Measurements from ENCODE around the gene LSAMP. TPM values are rescaled to one million over a fixed set of nuclear protein-coding genes. Genes with fewer than 3 reads are reported as not detected.

The LSAMP gene
- total and polyA plus RNA-seq, 2 experiments from 2014 or later: 2.0 to 2.9 TPM

DNA sequence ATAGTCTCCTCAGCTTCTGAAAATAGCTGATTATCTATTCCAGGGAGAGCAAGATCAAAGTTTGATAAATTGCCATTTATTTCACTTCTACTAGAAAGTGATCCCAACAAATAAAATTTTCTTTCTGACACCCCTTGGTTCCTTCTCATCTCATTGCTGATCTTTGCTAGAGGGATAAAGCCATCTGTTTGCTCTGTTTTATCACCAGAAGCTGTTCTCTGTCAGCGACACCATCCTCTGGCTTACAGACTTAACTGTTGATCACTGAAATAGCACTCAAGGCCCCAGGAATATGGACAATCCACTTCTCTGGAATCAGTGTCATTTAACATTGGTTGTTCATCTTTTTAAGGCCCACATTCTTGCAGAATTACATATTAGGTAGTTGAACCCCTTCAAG, 219.0 kb downstream of the LSAMP start (continued):
- TF ChIP-seq, protein P1, sequence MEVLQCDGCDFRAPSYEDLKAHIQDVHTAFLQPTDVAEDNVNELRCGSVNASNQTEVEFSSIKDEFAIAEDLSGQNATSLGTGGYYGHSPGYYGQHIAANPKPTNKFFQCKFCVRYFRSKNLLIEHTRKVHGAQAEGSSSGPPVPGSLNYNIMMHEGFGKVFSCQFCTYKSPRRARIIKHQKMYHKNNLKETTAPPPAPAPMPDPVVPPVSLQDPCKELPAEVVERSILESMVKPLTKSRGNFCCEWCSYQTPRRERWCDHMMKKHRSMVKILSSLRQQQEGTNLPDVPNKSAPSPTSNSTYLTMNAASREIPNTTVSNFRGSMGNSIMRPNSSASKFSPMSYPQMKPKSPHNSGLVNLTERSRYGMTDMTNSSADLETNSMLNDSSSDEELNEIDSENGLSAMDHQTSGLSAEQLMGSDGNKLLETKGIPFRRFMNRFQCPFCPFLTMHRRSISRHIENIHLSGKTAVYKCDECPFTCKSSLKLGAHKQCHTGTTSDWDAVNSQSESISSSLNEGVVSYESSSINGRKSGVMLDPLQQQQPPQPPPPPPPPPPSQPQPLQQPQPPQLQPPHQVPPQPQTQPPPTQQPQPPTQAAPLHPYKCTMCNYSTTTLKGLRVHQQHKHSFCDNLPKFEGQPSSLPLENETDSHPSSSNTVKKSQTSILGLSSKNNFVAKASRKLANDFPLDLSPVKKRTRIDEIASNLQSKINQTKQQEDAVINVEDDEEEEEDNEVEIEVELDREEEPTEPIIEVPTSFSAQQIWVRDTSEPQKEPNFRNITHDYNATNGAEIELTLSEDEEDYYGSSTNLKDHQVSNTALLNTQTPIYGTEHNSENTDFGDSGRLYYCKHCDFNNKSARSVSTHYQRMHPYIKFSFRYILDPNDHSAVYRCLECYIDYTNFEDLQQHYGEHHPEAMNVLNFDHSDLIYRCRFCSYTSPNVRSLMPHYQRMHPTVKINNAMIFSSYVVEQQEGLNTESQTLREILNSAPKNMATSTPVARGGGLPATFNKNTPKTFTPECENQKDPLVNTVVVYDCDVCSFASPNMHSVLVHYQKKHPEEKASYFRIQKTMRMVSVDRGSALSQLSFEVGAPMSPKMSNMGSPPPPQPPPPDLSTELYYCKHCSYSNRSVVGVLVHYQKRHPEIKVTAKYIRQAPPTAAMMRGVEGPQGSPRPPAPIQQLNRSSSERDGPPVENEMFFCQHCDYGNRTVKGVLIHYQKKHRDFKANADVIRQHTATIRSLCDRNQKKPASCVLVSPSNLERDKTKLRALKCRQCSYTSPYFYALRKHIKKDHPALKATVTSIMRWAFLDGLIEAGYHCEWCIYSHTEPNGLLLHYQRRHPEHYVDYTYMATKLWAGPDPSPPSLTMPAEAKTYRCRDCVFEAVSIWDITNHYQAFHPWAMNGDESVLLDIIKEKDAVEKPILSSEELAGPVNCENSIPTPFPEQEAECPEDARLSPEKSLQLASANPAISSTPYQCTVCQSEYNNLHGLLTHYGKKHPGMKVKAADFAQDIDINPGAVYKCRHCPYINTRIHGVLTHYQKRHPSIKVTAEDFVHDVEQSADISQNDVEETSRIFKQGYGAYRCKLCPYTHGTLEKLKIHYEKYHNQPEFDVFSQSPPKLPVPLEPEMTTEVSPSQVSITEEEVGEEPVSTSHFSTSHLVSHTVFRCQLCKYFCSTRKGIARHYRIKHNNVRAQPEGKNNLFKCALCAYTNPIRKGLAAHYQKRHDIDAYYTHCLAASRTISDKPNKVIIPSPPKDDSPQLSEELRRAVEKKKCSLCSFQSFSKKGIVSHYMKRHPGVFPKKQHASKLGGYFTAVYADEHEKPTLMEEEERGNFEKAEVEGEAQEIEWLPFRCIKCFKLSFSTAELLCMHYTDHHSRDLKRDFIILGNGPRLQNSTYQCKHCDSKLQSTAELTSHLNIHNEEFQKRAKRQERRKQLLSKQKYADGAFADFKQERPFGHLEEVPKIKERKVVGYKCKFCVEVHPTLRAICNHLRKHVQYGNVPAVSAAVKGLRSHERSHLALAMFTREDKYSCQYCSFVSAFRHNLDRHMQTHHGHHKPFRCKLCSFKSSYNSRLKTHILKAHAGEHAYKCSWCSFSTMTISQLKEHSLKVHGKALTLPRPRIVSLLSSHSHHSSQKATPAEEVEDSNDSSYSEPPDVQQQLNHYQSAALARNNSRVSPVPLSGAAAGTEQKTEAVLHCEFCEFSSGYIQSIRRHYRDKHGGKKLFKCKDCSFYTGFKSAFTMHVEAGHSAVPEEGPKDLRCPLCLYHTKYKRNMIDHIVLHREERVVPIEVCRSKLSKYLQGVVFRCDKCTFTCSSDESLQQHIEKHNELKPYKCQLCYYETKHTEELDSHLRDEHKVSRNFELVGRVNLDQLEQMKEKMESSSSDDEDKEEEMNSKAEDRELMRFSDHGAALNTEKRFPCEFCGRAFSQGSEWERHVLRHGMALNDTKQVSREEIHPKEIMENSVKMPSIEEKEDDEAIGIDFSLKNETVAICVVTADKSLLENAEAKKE (CRISPR knock-in tag; IDR thresholded peaks at IDR 0.05): no peak
- TF ChIP-seq ZNF331 (CRISPR knock-in tag; IDR thresholded peaks at IDR 0.05; ENCODE audit: low read depth) (no peak), NANOG (IDR thresholded peaks at IDR 0.05; ENCODE audit: borderline replicate concordance) (no peak), STAT1 (IDR thresholded peaks at IDR 0.05; ENCODE audit: unreplicated experiment) (no peak), JUNB (IDR thresholded peaks at IDR 0.05; ENCODE audit: unreplicated experiment) (no peak), EZH2phosphoT487 (IDR thresholded peaks at IDR 0.05; ENCODE audit: unreplicated experiment) (no peak), EZH2 (IDR thresholded peaks at IDR 0.05; ENCODE audit: low read depth, unreplicated experiment) (no peak)
- TF ChIP-seq, protein P2, sequence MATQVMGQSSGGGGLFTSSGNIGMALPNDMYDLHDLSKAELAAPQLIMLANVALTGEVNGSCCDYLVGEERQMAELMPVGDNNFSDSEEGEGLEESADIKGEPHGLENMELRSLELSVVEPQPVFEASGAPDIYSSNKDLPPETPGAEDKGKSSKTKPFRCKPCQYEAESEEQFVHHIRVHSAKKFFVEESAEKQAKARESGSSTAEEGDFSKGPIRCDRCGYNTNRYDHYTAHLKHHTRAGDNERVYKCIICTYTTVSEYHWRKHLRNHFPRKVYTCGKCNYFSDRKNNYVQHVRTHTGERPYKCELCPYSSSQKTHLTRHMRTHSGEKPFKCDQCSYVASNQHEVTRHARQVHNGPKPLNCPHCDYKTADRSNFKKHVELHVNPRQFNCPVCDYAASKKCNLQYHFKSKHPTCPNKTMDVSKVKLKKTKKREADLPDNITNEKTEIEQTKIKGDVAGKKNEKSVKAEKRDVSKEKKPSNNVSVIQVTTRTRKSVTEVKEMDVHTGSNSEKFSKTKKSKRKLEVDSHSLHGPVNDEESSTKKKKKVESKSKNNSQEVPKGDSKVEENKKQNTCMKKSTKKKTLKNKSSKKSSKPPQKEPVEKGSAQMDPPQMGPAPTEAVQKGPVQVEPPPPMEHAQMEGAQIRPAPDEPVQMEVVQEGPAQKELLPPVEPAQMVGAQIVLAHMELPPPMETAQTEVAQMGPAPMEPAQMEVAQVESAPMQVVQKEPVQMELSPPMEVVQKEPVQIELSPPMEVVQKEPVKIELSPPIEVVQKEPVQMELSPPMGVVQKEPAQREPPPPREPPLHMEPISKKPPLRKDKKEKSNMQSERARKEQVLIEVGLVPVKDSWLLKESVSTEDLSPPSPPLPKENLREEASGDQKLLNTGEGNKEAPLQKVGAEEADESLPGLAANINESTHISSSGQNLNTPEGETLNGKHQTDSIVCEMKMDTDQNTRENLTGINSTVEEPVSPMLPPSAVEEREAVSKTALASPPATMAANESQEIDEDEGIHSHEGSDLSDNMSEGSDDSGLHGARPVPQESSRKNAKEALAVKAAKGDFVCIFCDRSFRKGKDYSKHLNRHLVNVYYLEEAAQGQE (IDR thresholded peaks at IDR 0.05; ENCODE audit: unreplicated experiment): no peak
- TF ChIP-seq, protein P3, sequence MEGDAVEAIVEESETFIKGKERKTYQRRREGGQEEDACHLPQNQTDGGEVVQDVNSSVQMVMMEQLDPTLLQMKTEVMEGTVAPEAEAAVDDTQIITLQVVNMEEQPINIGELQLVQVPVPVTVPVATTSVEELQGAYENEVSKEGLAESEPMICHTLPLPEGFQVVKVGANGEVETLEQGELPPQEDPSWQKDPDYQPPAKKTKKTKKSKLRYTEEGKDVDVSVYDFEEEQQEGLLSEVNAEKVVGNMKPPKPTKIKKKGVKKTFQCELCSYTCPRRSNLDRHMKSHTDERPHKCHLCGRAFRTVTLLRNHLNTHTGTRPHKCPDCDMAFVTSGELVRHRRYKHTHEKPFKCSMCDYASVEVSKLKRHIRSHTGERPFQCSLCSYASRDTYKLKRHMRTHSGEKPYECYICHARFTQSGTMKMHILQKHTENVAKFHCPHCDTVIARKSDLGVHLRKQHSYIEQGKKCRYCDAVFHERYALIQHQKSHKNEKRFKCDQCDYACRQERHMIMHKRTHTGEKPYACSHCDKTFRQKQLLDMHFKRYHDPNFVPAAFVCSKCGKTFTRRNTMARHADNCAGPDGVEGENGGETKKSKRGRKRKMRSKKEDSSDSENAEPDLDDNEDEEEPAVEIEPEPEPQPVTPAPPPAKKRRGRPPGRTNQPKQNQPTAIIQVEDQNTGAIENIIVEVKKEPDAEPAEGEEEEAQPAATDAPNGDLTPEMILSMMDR (conservative IDR thresholded peaks at IDR 0.05; ENCODE audit: low read depth in 2 of 2): no peak
- TF ChIP-seq, protein P4, sequence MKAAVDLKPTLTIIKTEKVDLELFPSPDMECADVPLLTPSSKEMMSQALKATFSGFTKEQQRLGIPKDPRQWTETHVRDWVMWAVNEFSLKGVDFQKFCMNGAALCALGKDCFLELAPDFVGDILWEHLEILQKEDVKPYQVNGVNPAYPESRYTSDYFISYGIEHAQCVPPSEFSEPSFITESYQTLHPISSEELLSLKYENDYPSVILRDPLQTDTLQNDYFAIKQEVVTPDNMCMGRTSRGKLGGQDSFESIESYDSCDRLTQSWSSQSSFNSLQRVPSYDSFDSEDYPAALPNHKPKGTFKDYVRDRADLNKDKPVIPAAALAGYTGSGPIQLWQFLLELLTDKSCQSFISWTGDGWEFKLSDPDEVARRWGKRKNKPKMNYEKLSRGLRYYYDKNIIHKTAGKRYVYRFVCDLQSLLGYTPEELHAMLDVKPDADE (IDR thresholded peaks at IDR 0.05): no peak
